ENCODE measurements around the gene TLL2.

DNA sequence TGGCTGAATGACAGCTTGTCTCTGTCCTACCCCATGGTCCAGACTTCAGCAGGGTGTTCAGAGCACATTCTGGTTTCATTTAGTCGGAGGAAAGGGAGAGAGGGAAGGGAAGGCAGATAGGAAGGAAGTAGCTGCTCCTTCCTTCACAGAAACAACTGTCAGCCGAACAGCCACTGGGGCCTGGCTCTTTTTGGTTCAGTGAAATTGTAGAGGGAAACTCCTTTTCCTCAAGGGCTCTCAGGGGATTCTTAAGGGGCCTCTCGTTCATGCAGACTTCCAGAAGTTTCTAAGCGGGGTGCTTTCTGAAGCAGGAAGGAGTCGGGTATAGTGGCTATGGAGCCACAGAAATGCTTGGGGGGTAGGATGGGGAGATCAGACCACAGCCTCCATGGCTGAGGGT lies 56.4 kb downstream of the TLL2 start:
- TF ChIP-seq SP1 (IDR thresholded peaks at IDR 0.05) (no peak), ARNT (IDR thresholded peaks at IDR 0.05) (no peak), NFRKB (IDR thresholded peaks at IDR 0.05) (no peak), TARDBP (IDR thresholded peaks at IDR 0.05) (no peak), SUZ12 (IDR thresholded peaks at IDR 0.05) (no peak), FOXA1 (IDR thresholded peaks at IDR 0.05) (no peak), PKNOX1 (IDR thresholded peaks at IDR 0.05) (no peak), BHLHE40 (IDR thresholded peaks at IDR 0.05; ENCODE audit: borderline replicate concordance) (no peak), ELF4 (IDR thresholded peaks at IDR 0.05) (no peak), ZNF384 (IDR thresholded peaks at IDR 0.05) (no peak), FOXK2 (IDR thresholded peaks at IDR 0.05) (no peak), FOXM1 (IDR thresholded peaks at IDR 0.05; ENCODE audit: borderline replicate concordance) (no peak), HDGF (IDR thresholded peaks at IDR 0.05; ENCODE audit: borderline replicate concordance) (no peak), L3MBTL2 (conservative IDR thresholded peaks at IDR 0.05) (no peak)

Data from HEK293T (cell line).